Loucy (cell line): ENCODE data around the gene C19orf25.

Experiments
- CTCF ChIP-seq: fragments of 200-600 bp; sonication (generic); conservative IDR thresholded peaks from 2 replicates; pipeline ENCODE4 v1.5.1; 2014; ENCODE audit warnings: mild to moderate bottlenecking, antibody characterized with exemption, low read length
- EZH2phosphoT487 ChIP-seq: fragments of 200-600 bp; IDR thresholded peaks from 2 replicates; pipeline ENCODE4 v1.6.1; 2018; ENCODE audit warnings: antibody characterized with exemption, mild to moderate bottlenecking, moderate library complexity, borderline replicate concordance

- no peak for TF ChIP-seq CTCF
- TF ChIP-seq EZH2phosphoT487: no peak
Measured at GRCh38 chr19:1481893-1482360, 2.9 kb upstream of the C19orf25 start.
